WTC11 (cell line): ENCODE results near the gene TIMD4. TPM values are rescaled to one million over a fixed set of nuclear protein-coding genes. Genes with fewer than 3 reads are reported as not detected.

Source experiments
- ATAC-seq: fragments of 200-7000 bp; cut with Tn5 transposase; 2 replicates; pipeline ENCODE4 v1.10.0; 2021; ENCODE audit warnings: mild to moderate bottlenecking, moderate library complexity
- CTCF ChIA-PET: fragments of 300-600 bp; sonication (Branson Sonifier 250); formaldehyde crosslinking; loops from one replicate; lab custom pipeline; 2021; ENCODE audit warnings: antibody characterized with exemption; lab: Charles Lee
- POLR2A ChIA-PET: fragments of 350-600 bp; sonication (Branson Sonifier 250); formaldehyde crosslinking; loops from one replicate; lab custom pipeline; 2021; ENCODE audit warnings: antibody characterized with exemption; lab: Charles Lee
- DNase-seq: peaks from one replicate; pipeline ENCODE4 v3.0.0; 2021; ENCODE audit warnings: low spot score
- H3K27ac Mint-ChIP-seq: 2 replicates; pipeline ENCODE4 v1.8.0; 2021; ENCODE audit warnings: mixed read lengths
- H3K27me3 Mint-ChIP-seq: 2 replicates; pipeline ENCODE4 v1.8.0; 2021; ENCODE audit warnings: low read depth, mild to moderate bottlenecking, moderate library complexity, mixed read lengths
- H3K36me3 Mint-ChIP-seq: 2 replicates; pipeline ENCODE4 v1.8.0; 2021; ENCODE audit warnings: mixed read lengths
- H3K4me1 Mint-ChIP-seq: 2 replicates; pipeline ENCODE4 v1.8.0; 2022; ENCODE audit warnings: mixed read lengths
- H3K4me3 Mint-ChIP-seq: 2 replicates; pipeline ENCODE4 v1.8.0; 2021; ENCODE audit warnings: mild to moderate bottlenecking, moderate library complexity, mixed read lengths
- H3K9me3 Mint-ChIP-seq: 2 replicates; pipeline ENCODE4 v1.8.0; 2021; ENCODE audit warnings: mixed read lengths
- AFF4 ChIP-seq: sonication (generic); formaldehyde crosslinking; IDR thresholded peaks from 2 replicates; pipeline ENCODE4 v1.8.1; 2023; ENCODE audit warnings: mild to moderate bottlenecking, missing genetic modification reagents, borderline replicate concordance
- ATF2 ChIP-seq: sonication (generic); formaldehyde crosslinking; IDR thresholded peaks from 2 replicates; pipeline ENCODE4 v1.8.1; 2022; ENCODE audit warnings: low read depth, missing genetic modification reagents, borderline replicate concordance
- CREB1 ChIP-seq: sonication (generic); formaldehyde crosslinking; IDR thresholded peaks from 2 replicates; pipeline ENCODE4 v1.8.0; 2023; ENCODE audit warnings: mild to moderate bottlenecking, missing genetic modification reagents
- ELF4 ChIP-seq: sonication (generic); formaldehyde crosslinking; IDR thresholded peaks from 2 replicates; pipeline ENCODE4 v1.8.1; 2022; ENCODE audit warnings: low read depth, mild to moderate bottlenecking, moderate library complexity, missing genetic modification reagents
- FOXJ3 ChIP-seq: sonication (generic); formaldehyde crosslinking; IDR thresholded peaks from 2 replicates; pipeline ENCODE4 v1.9.0; 2021; ENCODE audit warnings: missing genetic modification reagents, mild to moderate bottlenecking, borderline replicate concordance
- FOXP1 ChIP-seq: sonication (generic); formaldehyde crosslinking; IDR thresholded peaks from 2 replicates; pipeline ENCODE4 v1.8.0; 2022; ENCODE audit warnings: missing genetic modification reagents, mild to moderate bottlenecking, moderate library complexity, borderline replicate concordance
- GTF2I ChIP-seq: fragments of 250-450 bp; sonication (Bioruptor Pico); conservative IDR thresholded peaks from 2 replicates; pipeline ENCODE4 v1.4.0; 2021; ENCODE audit warnings: mild to moderate bottlenecking
- HMGA2 ChIP-seq: fragments of 250-450 bp; sonication (Bioruptor Pico); IDR thresholded peaks from 2 replicates; pipeline ENCODE4 v1.4.0; 2021; ENCODE audit warnings: mild to moderate bottlenecking, moderate library complexity
- IRF2 ChIP-seq: sonication (generic); formaldehyde crosslinking; IDR thresholded peaks from 2 replicates; pipeline ENCODE4 v1.8.0; 2022; ENCODE audit warnings: low read depth, missing genetic modification reagents, borderline replicate concordance
- JUN ChIP-seq: sonication (generic); formaldehyde crosslinking; IDR thresholded peaks from 2 replicates; pipeline ENCODE4 v1.8.0; 2023; ENCODE audit warnings: mild to moderate bottlenecking, missing genetic modification reagents
- MXD4 ChIP-seq: fragments of 250-450 bp; sonication (Bioruptor Pico); IDR thresholded peaks from 2 replicates; pipeline ENCODE4 v1.8.0; 2021; ENCODE audit warnings: mild to moderate bottlenecking, moderate library complexity, borderline replicate concordance
- NFE2L1 ChIP-seq: sonication (generic); formaldehyde crosslinking; IDR thresholded peaks from 2 replicates; pipeline ENCODE4 v1.8.1; 2023; ENCODE audit warnings: missing genetic modification reagents
- NFYB ChIP-seq: sonication (generic); formaldehyde crosslinking; conservative IDR thresholded peaks from 2 replicates; pipeline ENCODE4 v1.8.0; 2022; ENCODE audit warnings: low read depth, missing genetic modification reagents
- SOX15 ChIP-seq: fragments of 250-450 bp; sonication (Bioruptor Pico); IDR thresholded peaks from 2 replicates; pipeline ENCODE4 v1.9.0; 2021; ENCODE audit warnings: mild to moderate bottlenecking
- TCF7 ChIP-seq: sonication (generic); formaldehyde crosslinking; IDR thresholded peaks from 2 replicates; pipeline ENCODE4 v1.8.0; 2022; ENCODE audit warnings: mild to moderate bottlenecking, low read depth, missing genetic modification reagents, moderate library complexity
- ZNF263 ChIP-seq: sonication (generic); formaldehyde crosslinking; IDR thresholded peaks from 2 replicates; pipeline ENCODE4 v1.8.1; 2022; ENCODE audit warnings: low read depth, mild to moderate bottlenecking, moderate library complexity, missing genetic modification reagents
- ZNF396 ChIP-seq: fragments of 250-450 bp; sonication (Bioruptor Pico); IDR thresholded peaks from 2 replicates; pipeline ENCODE4 v1.8.0; 2021; ENCODE audit warnings: mild to moderate bottlenecking, moderate library complexity, borderline replicate concordance
- ZNF416 ChIP-seq: fragments of 250-450 bp; sonication (Bioruptor Pico); IDR thresholded peaks from 2 replicates; pipeline ENCODE4 v1.9.0; 2021; ENCODE audit warnings: mild to moderate bottlenecking, inconsistent platforms
- total RNA-seq: library from RNA; stranded (reverse); gene quantifications from 3 replicates; pipeline ENCODE4 v1.2.3, GENCODE V29; 2021
- TF ChIP-seq, protein P1 (sequence below): sonication (generic); formaldehyde crosslinking; IDR thresholded peaks from 2 replicates; pipeline ENCODE4 v1.8.0; 2022; ENCODE audit warnings: mild to moderate bottlenecking, missing genetic modification reagents
- TF ChIP-seq, protein P2 (sequence below): sonication (generic); formaldehyde crosslinking; IDR thresholded peaks from 2 replicates; pipeline ENCODE4 v1.8.1; 2022; ENCODE audit warnings: mild to moderate bottlenecking, missing genetic modification reagents, moderate library complexity, borderline replicate concordance
- TF ChIP-seq, protein P3 (sequence below): fragments of 250-450 bp; sonication (Bioruptor Pico); IDR thresholded peaks from 2 replicates; pipeline ENCODE4 v1.9.0; 2021; ENCODE audit warnings: moderate library complexity, mild to moderate bottlenecking, inconsistent platforms, borderline replicate concordance
- TF ChIP-seq, protein P4 (sequence below): sonication (generic); formaldehyde crosslinking; IDR thresholded peaks from 2 replicates; pipeline ENCODE4 v1.8.1; 2023; ENCODE audit warnings: mild to moderate bottlenecking, missing genetic modification reagents, moderate library complexity

The TIMD4 gene
- total RNA-seq, 1 experiment from 2014 or later, result 0.13 TPM

- CTCF ChIA-PET, result no interaction called here
- no peak for ATAC-seq
- peaks cover 10% of the 10 kb centered on the region; the same call in 1 of the 2 replicates for H3K27me3 Mint-ChIP-seq
- no peak for DNase-seq
- H3K36me3 Mint-ChIP-seq, result peaks cover 3% of the 10 kb centered on the region; the same call in 1 of the 2 replicates
- H3K27ac Mint-ChIP-seq, result no peak overlapping the region
- TF ChIP-seq NFYB (CRISPR knock-in tag), result no peak
- no peak for TF ChIP-seq SOX15 (CRISPR knock-in tag)
- no peak for TF ChIP-seq IRF2 (CRISPR knock-in tag)
- TF ChIP-seq JUN (CRISPR knock-in tag), result no peak
- TF ChIP-seq, all 79 proteins: peak for 0
- peaks cover 39% of the 10 kb centered on the region for H3K4me1 Mint-ChIP-seq
- H3K4me3 Mint-ChIP-seq, result no peak overlapping the region
- no peaks in the 10 kb centered on the region for H3K9me3 Mint-ChIP-seq
- POLR2A ChIA-PET, result no interaction called here
These were observed 55.4 kb downstream of the TIMD4 start for GRCh38 chr5:156907667-156908066.

DNA sequence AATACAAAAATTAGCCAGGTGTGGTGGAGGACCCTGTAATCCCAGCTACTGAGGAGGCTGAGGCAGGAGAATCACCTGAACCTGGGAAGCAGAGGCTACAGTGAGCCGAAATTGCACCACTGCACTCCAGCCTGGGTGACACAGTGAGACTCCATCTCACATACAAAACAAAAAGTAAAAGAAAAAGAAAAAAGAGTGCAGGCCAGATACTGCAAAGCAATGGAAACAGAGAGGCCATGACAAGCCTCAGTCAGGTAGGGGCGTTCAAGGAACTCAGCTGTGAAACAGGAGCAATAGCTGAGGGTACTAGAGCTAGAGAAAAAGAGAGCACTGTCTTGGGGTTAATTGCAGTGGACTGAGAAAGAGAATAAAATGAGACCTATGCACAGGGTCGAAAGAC is 56.2 kb downstream of the TIMD4 start:
- Mint-ChIP-seq H3K4me3 (no peak overlapping the region), H3K9me3 (no peaks in the 10 kb centered on the region), H3K27me3 (peaks cover 10% of the 10 kb centered on the region; the same call in 1 of the 2 replicates), H3K27ac (no peak overlapping the region), H3K4me1 (peaks cover 34% of the 10 kb centered on the region), H3K36me3 (peaks cover 3% of the 10 kb centered on the region; the same call in 1 of the 2 replicates)
- ChIA-PET CTCF (no interaction called here), POLR2A (no interaction called here)
- ATAC-seq (no peak), DNase-seq (no peak)
- TF ChIP-seq, protein P1, sequence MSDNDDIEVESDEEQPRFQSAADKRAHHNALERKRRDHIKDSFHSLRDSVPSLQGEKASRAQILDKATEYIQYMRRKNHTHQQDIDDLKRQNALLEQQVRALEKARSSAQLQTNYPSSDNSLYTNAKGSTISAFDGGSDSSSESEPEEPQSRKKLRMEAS (CRISPR knock-in tag), result no peak
- TF ChIP-seq ZNF416 (CRISPR knock-in tag), result no peak
- TF ChIP-seq, protein P2, sequence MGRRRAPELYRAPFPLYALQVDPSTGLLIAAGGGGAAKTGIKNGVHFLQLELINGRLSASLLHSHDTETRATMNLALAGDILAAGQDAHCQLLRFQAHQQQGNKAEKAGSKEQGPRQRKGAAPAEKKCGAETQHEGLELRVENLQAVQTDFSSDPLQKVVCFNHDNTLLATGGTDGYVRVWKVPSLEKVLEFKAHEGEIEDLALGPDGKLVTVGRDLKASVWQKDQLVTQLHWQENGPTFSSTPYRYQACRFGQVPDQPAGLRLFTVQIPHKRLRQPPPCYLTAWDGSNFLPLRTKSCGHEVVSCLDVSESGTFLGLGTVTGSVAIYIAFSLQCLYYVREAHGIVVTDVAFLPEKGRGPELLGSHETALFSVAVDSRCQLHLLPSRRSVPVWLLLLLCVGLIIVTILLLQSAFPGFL (CRISPR knock-in tag), result no peak
- TF ChIP-seq NFE2L1 (CRISPR knock-in tag), result no peak
- no peak for TF ChIP-seq GTF2I (CRISPR knock-in tag)
- TF ChIP-seq, protein P3, sequence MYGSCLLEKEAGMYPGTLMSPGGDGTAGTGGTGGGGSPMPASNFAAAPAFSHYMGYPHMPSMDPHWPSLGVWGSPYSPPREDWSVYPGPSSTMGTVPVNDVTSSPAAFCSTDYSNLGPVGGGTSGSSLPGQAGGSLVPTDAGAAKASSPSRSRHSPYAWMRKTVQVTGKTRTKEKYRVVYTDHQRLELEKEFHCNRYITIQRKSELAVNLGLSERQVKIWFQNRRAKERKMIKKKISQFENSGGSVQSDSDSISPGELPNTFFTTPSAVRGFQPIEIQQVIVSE (CRISPR knock-in tag), result no peak
- TF ChIP-seq ZNF396 (CRISPR knock-in tag), result no peak
- no peak for TF ChIP-seq FOXJ3
- no peak for TF ChIP-seq CREB1 (CRISPR knock-in tag)
- no peak for TF ChIP-seq HMGA2 (CRISPR knock-in tag)
- no peak for TF ChIP-seq TCF7 (CRISPR knock-in tag)
- TF ChIP-seq NFYB (CRISPR knock-in tag), result no peak
- TF ChIP-seq FOXP1 (CRISPR knock-in tag), result no peak
- TF ChIP-seq ATF2 (CRISPR knock-in tag), result no peak
- TF ChIP-seq, protein P4, sequence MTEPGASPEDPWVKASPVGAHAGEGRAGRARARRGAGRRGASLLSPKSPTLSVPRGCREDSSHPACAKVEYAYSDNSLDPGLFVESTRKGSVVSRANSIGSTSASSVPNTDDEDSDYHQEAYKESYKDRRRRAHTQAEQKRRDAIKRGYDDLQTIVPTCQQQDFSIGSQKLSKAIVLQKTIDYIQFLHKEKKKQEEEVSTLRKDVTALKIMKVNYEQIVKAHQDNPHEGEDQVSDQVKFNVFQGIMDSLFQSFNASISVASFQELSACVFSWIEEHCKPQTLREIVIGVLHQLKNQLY (CRISPR knock-in tag), result no peak
- no peak for TF ChIP-seq ELF4
- TF ChIP-seq ZNF263 (CRISPR knock-in tag), result no peak
- TF ChIP-seq AFF4 (CRISPR knock-in tag), result no peak
- TF ChIP-seq MXD4, result no peak
